ENCODE results near the gene HEPHL1. TPM values are rescaled to one million over a fixed set of nuclear protein-coding genes. Genes with fewer than 3 reads are reported as not detected.

HEPHL1 gene
- total RNA-seq, 4 donors from 2014 or later, result not detected

- Histone ChIP-seq H3K36me3 (no peaks in the 10 kb centered on the region), H3K4me1 (no peaks in the 10 kb centered on the region), H3K9me3 (no peaks in the 10 kb centered on the region), H3K27me3 (no peaks in the 10 kb centered on the region), H3K27ac (no peak overlapping the region), H3K4me3 (no peak overlapping the region)
- in situ Hi-C loops (cut with MboI; ENCODE audit: low pct_ligation_motif_present in 1 of 4, low pct_unique_long_range_greater_than_20kb in 1 of 4, low sequenced_read_pairs in 3 of 4) (no loop called here), intact Hi-C loops (cut with DNase I; ENCODE audit: low total_unique reads) (no loop called here)
- DNase-seq, result no peak
- TF ChIP-seq EP300 (IDR thresholded peaks at IDR 0.05; ENCODE audit: low read depth) (no peak), POLR2AphosphoS5 (IDR thresholded peaks at IDR 0.05) (no peak), CTCF (IDR thresholded peaks at IDR 0.05) (no peak), POLR2A (IDR thresholded peaks at IDR 0.05) (no peak)
- WGBS, 2 donors (ENCODE audit: low coverage in 1 of 2), result 31% methylated on average over 1 of the region's 1 CpG; no CpG with 5 or more reads in 1 of the 2 donors
Measured at GRCh38 chr11:94010136-94010535, 11.0 kb upstream of the HEPHL1 start.

GRCh38 chr11:94011478-94011877 is 9.7 kb upstream of the HEPHL1 start:
- Histone ChIP-seq H3K36me3 (no peaks in the 10 kb centered on the region), H3K4me3 (no peak overlapping the region), H3K27ac (no peak overlapping the region), H3K27me3 (no peaks in the 10 kb centered on the region), H3K9me3 (no peaks in the 10 kb centered on the region), H3K4me1 (no peaks in the 10 kb centered on the region)
- intact Hi-C loops (cut with DNase I; ENCODE audit: low total_unique reads) (no loop called here), in situ Hi-C loops (cut with MboI; ENCODE audit: low pct_ligation_motif_present in 1 of 4, low pct_unique_long_range_greater_than_20kb in 1 of 4, low sequenced_read_pairs in 3 of 4) (no loop called here)
- DNase-seq, result no peak
- WGBS, 2 donors (ENCODE audit: low coverage in 1 of 2), result 57 to 59% methylated on average over 3 of the region's 3 CpGs
- TF ChIP-seq POLR2AphosphoS5 (IDR thresholded peaks at IDR 0.05), result no peak
- no peak for TF ChIP-seq EP300 (IDR thresholded peaks at IDR 0.05; ENCODE audit: low read depth)
- no peak for TF ChIP-seq CTCF (IDR thresholded peaks at IDR 0.05)
- no peak for TF ChIP-seq POLR2A (IDR thresholded peaks at IDR 0.05)

DNA sequence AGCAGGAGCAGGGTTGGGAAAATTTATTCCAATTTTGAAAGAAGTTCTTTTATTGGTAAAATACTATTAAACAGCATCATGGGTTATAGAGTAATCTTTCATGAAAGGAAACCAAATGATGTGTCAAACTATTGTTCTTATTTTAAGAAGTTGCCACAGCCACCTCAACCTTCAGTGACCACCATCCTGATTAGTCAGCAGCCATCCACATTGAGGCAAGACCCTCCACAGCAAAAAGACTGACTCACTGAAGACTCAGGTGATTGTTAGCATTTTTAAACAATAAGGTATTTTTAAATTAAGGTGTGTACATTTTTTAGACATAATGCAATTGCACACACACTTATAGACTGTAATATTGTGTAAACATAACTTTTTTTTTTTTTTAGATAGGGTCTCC is 3.7 kb upstream of the HEPHL1 start:
- Histone ChIP-seq H3K4me1 (no peaks in the 10 kb centered on the region), H3K9me3 (no peaks in the 10 kb centered on the region), H3K27ac (no peak overlapping the region), H3K36me3 (no peaks in the 10 kb centered on the region), H3K27me3 (no peaks in the 10 kb centered on the region), H3K4me3 (no peak overlapping the region)
- DNase-seq, result no peak
- intact Hi-C loops (cut with DNase I; ENCODE audit: low total_unique reads) (no loop called here), in situ Hi-C loops (cut with MboI; ENCODE audit: low pct_ligation_motif_present in 1 of 4, low pct_unique_long_range_greater_than_20kb in 1 of 4, low sequenced_read_pairs in 3 of 4) (no loop called here)
- no peak for TF ChIP-seq POLR2AphosphoS5 (IDR thresholded peaks at IDR 0.05)
- TF ChIP-seq POLR2A (IDR thresholded peaks at IDR 0.05), result no peak

GRCh38 chr11:94018721-94019120 is 2.4 kb upstream of the HEPHL1 start:
- intact Hi-C loops (cut with DNase I; ENCODE audit: low total_unique reads), result no loop called here
- Histone ChIP-seq H3K4me1 (no peaks in the 10 kb centered on the region), H3K9me3 (no peaks in the 10 kb centered on the region), H3K27ac (no peak overlapping the region), H3K4me3 (no peak overlapping the region), H3K27me3 (no peaks in the 10 kb centered on the region), H3K36me3 (no peaks in the 10 kb centered on the region)
- no peak for DNase-seq
- TF ChIP-seq CTCF (IDR thresholded peaks at IDR 0.05) (no peak), POLR2AphosphoS5 (IDR thresholded peaks at IDR 0.05) (no peak), POLR2A (IDR thresholded peaks at IDR 0.05) (no peak), EP300 (IDR thresholded peaks at IDR 0.05; ENCODE audit: low read depth) (no peak)
- WGBS, 2 donors (ENCODE audit: low coverage in 1 of 2), result 24 to 64% methylated on average over 4 of the region's 4 CpGs
- in situ Hi-C loops (cut with MboI; ENCODE audit: low pct_ligation_motif_present in 1 of 4, low pct_unique_long_range_greater_than_20kb in 1 of 4, low sequenced_read_pairs in 3 of 4), result no loop called here

GRCh38 chr11:94023856-94024255 is 2.7 kb downstream of the HEPHL1 start:
- TF ChIP-seq EP300 (IDR thresholded peaks at IDR 0.05; ENCODE audit: low read depth) (no peak), CTCF (IDR thresholded peaks at IDR 0.05) (no peak)
- H3K9me3 ChIP-seq, result no peaks in the 10 kb centered on the region
- no peaks in the 10 kb centered on the region for H3K4me1 ChIP-seq
- H3K4me3 ChIP-seq, result no peak overlapping the region
- WGBS, 2 donors (ENCODE audit: low coverage in 1 of 2), result 67 to 79% methylated on average over 1 to 2 of the region's 2 CpGs
- no peak overlapping the region for H3K27ac ChIP-seq
- DNase-seq, result no peak
- no peaks in the 10 kb centered on the region for H3K27me3 ChIP-seq
- H3K36me3 ChIP-seq, result no peaks in the 10 kb centered on the region
- in situ Hi-C loops (cut with MboI; ENCODE audit: low pct_ligation_motif_present in 1 of 4, low pct_unique_long_range_greater_than_20kb in 1 of 4, low sequenced_read_pairs in 3 of 4), result no loop called here
- intact Hi-C loops (cut with DNase I; ENCODE audit: low total_unique reads), result no loop called here
